ENCODE data around the gene MRPS34. TPM values are rescaled to one million over a fixed set of nuclear protein-coding genes. Genes with fewer than 3 reads are reported as not detected.

The MRPS34 gene
- total and polyA plus RNA-seq, 12 donors: 57.8 to 141 (median 79.5) TPM

GRCh38 chr16:1771188-1771863 lies 1.6 kb downstream of the MRPS34 start, which contains the start of gene NME3:
Gene NME3, minus strand, starts transcription at chr16:1771543. Its CDS starts 9 bp downstream, at chr16:1771534.
- peak in 1 of 9 donors; percentile 16 for TF ChIP-seq CTCF (IDR thresholded peaks at IDR 0.05)
- Histone ChIP-seq H3K27ac (peak within 1 kb of the TSS; percentile 67 to 99 (median 97)), H3K9me3 (no peaks in the 10 kb centered on the region), H3K4me3 (peak within 1 kb of the TSS; percentile 88 to 100 (median 98)), H3K4me1 (peaks cover 27 to 46% (median 39%) of the 10 kb centered on the region in 9 donors), H3K36me3 (peaks cover 0 to 52% (median 27%) of the 10 kb centered on the region in 9 donors), H3K27me3 (no peaks in the 10 kb centered on the region)
- DNase-seq: peak; percentile 77 to 85
- 0 to 1% methylated on average over 63 to 76 of the region's 79 CpGs for whole genome bisulfite sequencing, 2 donors
- peak; percentile 40 to 68 (median 51) for ATAC-seq
- intact Hi-C loops (cut with DNase I): loop anchor here in 1 of 10 donors (5.0 kb wide), 1 partner anchor 64 kb away; the partner anchor contains the start of gene MAPK8IP3

- peak; percentile 3 to 38 (median 22) for ATAC-seq
- WGBS, 2 donors: 5 to 7% methylated on average over 65 to 81 of the region's 81 CpGs
- no peaks in the 10 kb centered on the region for H3K9me3 ChIP-seq
- intact Hi-C loops (cut with DNase I): loop anchor here in 1 of 10 donors (5.0 kb wide), 1 partner anchor 63 kb away; the partner anchor contains the start of gene MAPK8IP3
- H3K27ac ChIP-seq: peak overlapping the region; percentile 67 to 99 (median 96)
- peaks cover 0 to 52% (median 34%) of the 10 kb centered on the region in 9 donors for H3K36me3 ChIP-seq
- no peaks in the 10 kb centered on the region for H3K27me3 ChIP-seq
- peak; percentile 61 to 75 for DNase-seq
- TF ChIP-seq CTCF (IDR thresholded peaks at IDR 0.05): no peak
- H3K4me1 ChIP-seq: peaks cover 27 to 46% (median 39%) of the 10 kb centered on the region in 9 donors
- peak overlapping the region; percentile 88 to 100 (median 98) for H3K4me3 ChIP-seq
Observed at GRCh38 chr16:1770328-1771187, 2.4 kb downstream of the MRPS34 start.

- intact Hi-C loops (cut with DNase I): loop anchor here in 2 of 10 donors (5.0 kb wide), 1 partner anchor 62 kb away; the partner anchor contains the start of gene MAPK8IP3 (in 2 of the 2)
- peak overlapping the region in 9 of 10 donors; percentile 83 to 99 (median 97) for H3K27ac ChIP-seq
- DNase-seq (no peak), ATAC-seq (peak in 3 of 8 donors; percentile 0 to 3 (median 1))
- H3K9me3 ChIP-seq: no peaks in the 10 kb centered on the region
- WGBS, 2 donors: 76 to 81% methylated on average over 26 to 27 of the region's 27 CpGs
- TF ChIP-seq CTCF (IDR thresholded peaks at IDR 0.05): no peak
- H3K4me1 ChIP-seq: peaks cover 27 to 43% (median 34%) of the 10 kb centered on the region in 9 donors
- peak overlapping the region in 9 of 10 donors; percentile 88 to 100 (median 97) for H3K4me3 ChIP-seq
- H3K27me3 ChIP-seq: no peaks in the 10 kb centered on the region
- H3K36me3 ChIP-seq: peaks cover 0 to 52% (median 37%) of the 10 kb centered on the region in 9 donors
Observed at GRCh38 chr16:1769402-1770300, 3.3 kb downstream of the MRPS34 start.
